Sigmoid colon (tissue), 7 donors: Measurements from ENCODE around the gene SPOCK1. TPM values are rescaled to one million over a fixed set of nuclear protein-coding genes. Genes with fewer than 3 reads are reported as not detected.

Experiments
- DNase-seq: peaks from one replicate; pipeline ENCODE4 v3.0.0-alpha.2; 2019
- H3K27ac ChIP-seq, 4 donors: fragments of 200-600 bp; sonication (generic); one replicate each; pipeline ENCODE4 v1.5.1; 2016 to 2019; ENCODE audit warnings: mild to moderate bottlenecking in 1 of 4
- H3K27me3 ChIP-seq, 3 donors: fragments of 200-600 bp; sonication (generic); one replicate each; pipeline ENCODE4 v1.5.1; 2019; ENCODE audit warnings: mild to moderate bottlenecking in 1 of 3
- H3K36me3 ChIP-seq, 4 donors: fragments of 200-600 bp; sonication (generic); one replicate each; pipeline ENCODE4 v1.5.1; 2016 to 2019
- H3K4me1 ChIP-seq, 4 donors: fragments of 200-600 bp; sonication (generic); one replicate each; pipeline ENCODE4 v1.5.1; 2017 to 2019
- H3K4me3 ChIP-seq, 4 donors: fragments of 200-600 bp; sonication (generic); one replicate each; pipeline ENCODE4 v1.5.1; 2017 to 2019; ENCODE audit warnings: mild to moderate bottlenecking in 2 of 4, moderate library complexity in 1 of 4
- H3K9me3 ChIP-seq, 4 donors: fragments of 200-600 bp in 3 of 4; sonication (generic) in 3 of 4; one replicate each; pipeline versions ENCODE4 v1.5.1 to v1.6.1; 2013 to 2019
- CTCF ChIP-seq, 4 experiments: fragments of 450-650 bp in 3 of 4; fragments of 200-600 bp in 1 of 4; IDR thresholded peaks; one replicate each; pipeline ENCODE4 v1.5.1; 2016 to 2019; ENCODE audit warnings: antibody characterized with exemption in 4 of 4, mild to moderate bottlenecking in 3 of 4, moderate library complexity in 2 of 4
- EP300 ChIP-seq, 4 donors: sonication (generic); formaldehyde crosslinking; IDR thresholded peaks; one replicate each; pipeline ENCODE4 v1.6.1; 2017; ENCODE audit warnings: antibody characterized with exemption in 4 of 4
- POLR2A ChIP-seq, 2 donors: fragments of 450-650 bp; IDR thresholded peaks; one replicate each; pipeline ENCODE4 v1.6.1; 2016; ENCODE audit warnings: antibody characterized with exemption in 2 of 2, mild to moderate bottlenecking in 2 of 2, moderate library complexity in 2 of 2
- POLR2AphosphoS5 ChIP-seq, 4 donors: sonication (generic); formaldehyde crosslinking; IDR thresholded peaks; one replicate each; pipeline ENCODE4 v1.6.1; 2017; ENCODE audit warnings: antibody characterized with exemption in 4 of 4
- WGBS, 2 donors: extraction: QIAGEN DNeasy Blood & Tissue Kit; methylation state at CpG; one replicate each; pipeline ENCODE4 v1.1.7; 2013; 5-methylcytosine and 5-hydroxymethylcytosine counted together
- intact Hi-C: fragments of 100-400 bp; cut with DNase I; formaldehyde crosslinking; loops from one replicate; pipeline ENCODE4 v1.15.1; 2023
- polyA plus RNA-seq, 3 donors: library from polyadenylated mRNA; stranded (reverse); fragments of 200-250 nt; gene quantifications; one replicate each; pipeline ENCODE4 v1.2.3, GENCODE V29; 2013
- total RNA-seq, 4 donors: library from RNA; depleted of rRNA; stranded (reverse); fragments of >200 nt; gene quantifications; one replicate each; pipeline ENCODE4 v1.1.0, GENCODE V29; 2016
- donor health status: healthy with polysubstance abuse.
- donor health status: Bipolar disorder and iron deficiency.
- donor health status: healthy.

The SPOCK1 gene
- total and polyA plus RNA-seq, 7 donors, result 2.4 to 104 (median 33.4) TPM

GRCh38 chr5:137279521-137280231 lies 219.4 kb downstream of the SPOCK1 start:
- Histone ChIP-seq H3K4me3 (no peak overlapping the region), H3K36me3 (no peaks in the 10 kb centered on the region), H3K27ac (no peak overlapping the region), H3K4me1 (peaks cover 0 to 5% (median 0%) of the 10 kb centered on the region in 4 donors), H3K27me3 (no peaks in the 10 kb centered on the region), H3K9me3 (no peaks in the 10 kb centered on the region)
- no peak for TF ChIP-seq POLR2A (IDR thresholded peaks at IDR 0.05)
- DNase-seq, result no peak
- 90 to 91% methylated on average over 6 of the region's 6 CpGs for WGBS, 2 donors
- intact Hi-C loops, result no loop called here

GRCh38 chr5:137278476-137278875 lies 220.7 kb downstream of the SPOCK1 start:
- no peaks in the 10 kb centered on the region for H3K36me3 ChIP-seq
- H3K27me3 ChIP-seq, result no peaks in the 10 kb centered on the region
- H3K9me3 ChIP-seq, result no peaks in the 10 kb centered on the region
- TF ChIP-seq POLR2A (IDR thresholded peaks at IDR 0.05) (no peak), EP300 (IDR thresholded peaks at IDR 0.05) (no peak), CTCF (IDR thresholded peaks at IDR 0.05) (no peak), POLR2AphosphoS5 (IDR thresholded peaks at IDR 0.05) (no peak)
- H3K27ac ChIP-seq, result no peak overlapping the region
- WGBS, 2 donors, result 87 to 89% methylated on average over 5 of the region's 5 CpGs
- DNase-seq, result no peak
- H3K4me1 ChIP-seq, result peaks cover 0 to 5% (median 0%) of the 10 kb centered on the region in 4 donors
- intact Hi-C loops, result no loop called here
- H3K4me3 ChIP-seq, result no peak overlapping the region

- no peaks in the 10 kb centered on the region for H3K27me3 ChIP-seq
- no peak overlapping the region for H3K27ac ChIP-seq
- no peaks in the 10 kb centered on the region for H3K9me3 ChIP-seq
- H3K36me3 ChIP-seq, result no peaks in the 10 kb centered on the region
- no peak overlapping the region for H3K4me3 ChIP-seq
- peaks cover 0 to 1% (median 0%) of the 10 kb centered on the region in 4 donors for H3K4me1 ChIP-seq
- WGBS, 2 donors, result 95% methylated on average over 2 of the region's 2 CpGs
- TF ChIP-seq POLR2A (IDR thresholded peaks at IDR 0.05) (no peak), POLR2AphosphoS5 (IDR thresholded peaks at IDR 0.05) (no peak), EP300 (IDR thresholded peaks at IDR 0.05) (no peak), CTCF (IDR thresholded peaks at IDR 0.05) (no peak)
- no peak for DNase-seq
- intact Hi-C loops, result no loop called here
Observed at GRCh38 chr5:137275083-137275482, 224.0 kb downstream of the SPOCK1 start.

GRCh38 chr5:137273511-137273910 lies 225.6 kb downstream of the SPOCK1 start:
- intact Hi-C loops, result no loop called here
- no peaks in the 10 kb centered on the region for H3K36me3 ChIP-seq
- TF ChIP-seq POLR2A (IDR thresholded peaks at IDR 0.05), result no peak
- no peak for TF ChIP-seq EP300 (IDR thresholded peaks at IDR 0.05)
- TF ChIP-seq CTCF (IDR thresholded peaks at IDR 0.05), result no peak
- no peak for TF ChIP-seq POLR2AphosphoS5 (IDR thresholded peaks at IDR 0.05)
- 85 to 87% methylated on average over 1 of the region's 1 CpG for WGBS, 2 donors
- no peak overlapping the region for H3K4me3 ChIP-seq
- no peak for DNase-seq
- H3K9me3 ChIP-seq, result no peaks in the 10 kb centered on the region
- H3K4me1 ChIP-seq, result no peaks in the 10 kb centered on the region
- no peak overlapping the region for H3K27ac ChIP-seq
- no peaks in the 10 kb centered on the region for H3K27me3 ChIP-seq

GRCh38 chr5:137272831-137273230 lies 226.3 kb downstream of the SPOCK1 start:
- no peak overlapping the region for H3K27ac ChIP-seq
- TF ChIP-seq EP300 (IDR thresholded peaks at IDR 0.05) (no peak), POLR2A (IDR thresholded peaks at IDR 0.05) (no peak), CTCF (IDR thresholded peaks at IDR 0.05) (no peak), POLR2AphosphoS5 (IDR thresholded peaks at IDR 0.05) (no peak)
- H3K9me3 ChIP-seq, result no peaks in the 10 kb centered on the region
- intact Hi-C loops, result no loop called here
- H3K4me3 ChIP-seq, result no peak overlapping the region
- no peak for DNase-seq
- no peaks in the 10 kb centered on the region for H3K36me3 ChIP-seq
- H3K27me3 ChIP-seq, result no peaks in the 10 kb centered on the region
- no peaks in the 10 kb centered on the region for H3K4me1 ChIP-seq
